ENCODE measurements around the gene SFT2D3.

SFT2D3 gene

DNA sequence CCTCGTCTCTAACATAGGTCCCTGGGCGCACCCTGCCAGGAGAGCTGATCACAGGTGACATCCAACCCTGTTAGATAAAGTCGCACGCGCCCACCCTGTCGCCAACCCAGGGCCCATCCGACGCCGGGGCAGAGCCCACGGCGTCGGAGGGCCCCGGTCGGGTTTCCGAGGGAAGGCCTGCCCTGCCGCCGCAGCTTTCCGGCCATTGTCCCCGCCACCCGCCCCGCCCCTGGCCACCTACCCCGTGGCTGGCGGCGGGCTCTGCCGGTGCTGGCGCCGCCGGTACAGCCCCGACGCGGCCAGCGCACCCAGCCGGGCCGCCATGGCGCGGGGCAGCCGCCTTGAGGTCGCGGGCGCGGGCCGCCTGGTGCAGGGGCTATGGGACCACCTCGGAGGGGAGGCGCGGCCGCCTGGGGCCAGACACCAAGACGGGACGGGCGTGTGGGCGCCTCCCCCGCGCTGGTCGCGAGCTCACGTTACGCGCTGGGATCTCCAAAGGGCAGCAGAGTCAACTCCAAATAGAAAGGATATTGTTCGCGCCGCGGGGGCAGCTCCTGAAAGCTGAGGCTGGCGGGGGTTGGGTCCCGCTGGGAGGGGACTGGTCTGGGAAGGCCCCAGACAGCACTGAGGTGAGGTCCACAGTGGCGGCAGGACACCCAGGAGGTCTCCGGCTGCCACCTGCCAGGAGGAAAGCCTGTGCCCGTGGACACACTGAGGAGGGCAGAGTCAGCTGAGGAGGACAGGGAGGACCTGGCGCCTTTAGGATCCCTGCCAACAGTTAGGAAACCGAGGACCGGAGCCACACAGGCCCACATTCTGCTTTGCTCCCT, 37.0 kb upstream of the SFT2D3 start:
- DNase-seq (ENCODE audit: low read depth in 2 of 2), result no peak

GRCh38 chr2:127664895-127665225, 36.4 kb upstream of the SFT2D3 start:
- no peak for DNase-seq (ENCODE audit: low read depth in 2 of 2)

DNA sequence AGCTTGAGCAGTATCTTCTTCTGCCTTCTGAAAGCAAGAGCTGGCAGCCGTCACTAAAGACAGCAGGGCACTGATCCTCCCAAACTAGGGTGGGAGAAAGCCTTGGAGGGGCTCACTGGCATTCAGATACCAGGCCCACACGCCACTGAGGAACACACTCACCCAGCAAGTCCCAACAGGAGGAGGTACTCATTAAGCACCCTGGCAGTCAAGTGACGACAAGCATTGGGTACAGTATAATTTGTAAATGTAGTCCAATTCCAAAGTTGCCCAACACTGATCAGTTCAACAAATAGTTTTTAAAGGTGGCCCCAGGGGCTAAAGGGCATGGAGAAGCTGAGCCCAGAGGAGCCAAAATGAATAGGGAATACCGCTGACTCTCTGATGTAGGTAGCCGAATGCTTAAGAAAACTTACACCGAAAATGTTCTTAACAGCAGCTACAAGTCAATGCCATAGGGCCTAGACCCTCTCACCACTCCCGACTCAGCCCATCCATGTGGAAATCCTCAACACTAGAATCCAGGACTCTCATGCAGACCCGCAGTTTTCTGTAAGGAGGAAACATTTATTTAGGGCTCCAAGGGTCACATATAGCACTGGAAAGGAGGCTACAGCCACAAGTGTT, 35.9 kb upstream of the SFT2D3 start:
- DNase-seq (ENCODE audit: low read depth in 2 of 2), result no peak

GRCh38 chr2:127669056-127669455, 32.2 kb upstream of the SFT2D3 start:
- no peak for DNase-seq (ENCODE audit: low read depth in 2 of 2)

DNA sequence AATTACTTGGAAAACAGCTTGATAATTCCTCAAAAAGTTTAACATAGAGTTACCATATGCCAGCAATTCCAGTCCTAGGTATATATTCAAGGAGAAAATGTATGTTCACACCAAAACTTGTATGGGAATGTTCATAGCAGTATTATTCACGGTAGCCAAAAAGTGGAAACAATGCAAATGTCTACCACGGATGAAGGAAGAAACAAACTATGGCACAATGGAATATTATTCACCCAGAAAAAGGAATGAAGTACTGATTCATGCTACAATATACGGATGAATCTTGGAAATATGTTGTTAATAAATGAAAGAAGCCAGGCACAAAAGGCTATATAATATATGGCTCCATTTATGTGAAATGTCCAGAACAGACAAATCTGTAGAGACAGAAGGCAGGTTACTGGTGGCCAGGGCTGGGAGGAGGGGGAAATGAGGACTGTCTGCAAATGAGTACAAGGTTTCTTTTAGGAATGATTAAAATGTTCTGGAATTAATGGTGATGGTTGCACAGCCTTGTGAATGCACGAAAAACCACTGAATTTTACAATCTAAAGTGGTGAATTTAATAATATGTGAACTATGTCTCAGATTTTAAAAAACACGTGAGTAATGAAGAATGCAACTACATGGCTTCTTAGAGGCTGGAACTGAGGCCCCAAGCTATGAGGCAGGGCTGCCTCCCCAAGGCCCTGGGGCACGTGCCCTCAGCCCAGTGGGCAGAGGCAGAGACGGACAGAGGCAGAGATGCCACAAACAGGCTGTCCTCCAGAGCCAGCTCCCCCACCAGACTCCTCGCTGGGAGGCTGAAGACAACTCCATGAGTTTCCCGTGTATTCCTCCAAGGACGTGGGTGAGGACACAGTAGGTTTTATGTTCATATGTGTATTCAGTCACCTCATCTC, 31.0 kb upstream of the SFT2D3 start:
- DNase-seq (ENCODE audit: low read depth in 2 of 2), result no peak

DNA sequence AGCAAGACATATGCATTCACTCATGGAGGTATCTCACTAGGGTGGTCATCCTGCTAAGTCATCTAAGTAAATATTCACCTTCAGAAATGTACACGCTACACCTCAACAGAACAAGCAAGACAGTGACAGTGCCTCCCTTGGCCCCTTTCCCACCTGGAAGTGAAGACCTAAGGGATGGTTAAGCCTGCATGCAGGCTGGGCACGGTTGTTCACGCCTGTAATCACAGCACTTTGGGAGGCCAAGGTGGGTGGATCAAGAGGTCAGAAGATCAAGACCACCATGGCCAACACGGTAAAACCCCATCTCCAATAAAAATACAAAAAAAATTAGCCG, 30.4 kb upstream of the SFT2D3 start:
- no peak for DNase-seq (ENCODE audit: low read depth in 2 of 2)

- DNase-seq (ENCODE audit: low read depth in 2 of 2), result no peak
These were observed 29.6 kb upstream of the SFT2D3 start for GRCh38 chr2:127671557-127672302.

DNA sequence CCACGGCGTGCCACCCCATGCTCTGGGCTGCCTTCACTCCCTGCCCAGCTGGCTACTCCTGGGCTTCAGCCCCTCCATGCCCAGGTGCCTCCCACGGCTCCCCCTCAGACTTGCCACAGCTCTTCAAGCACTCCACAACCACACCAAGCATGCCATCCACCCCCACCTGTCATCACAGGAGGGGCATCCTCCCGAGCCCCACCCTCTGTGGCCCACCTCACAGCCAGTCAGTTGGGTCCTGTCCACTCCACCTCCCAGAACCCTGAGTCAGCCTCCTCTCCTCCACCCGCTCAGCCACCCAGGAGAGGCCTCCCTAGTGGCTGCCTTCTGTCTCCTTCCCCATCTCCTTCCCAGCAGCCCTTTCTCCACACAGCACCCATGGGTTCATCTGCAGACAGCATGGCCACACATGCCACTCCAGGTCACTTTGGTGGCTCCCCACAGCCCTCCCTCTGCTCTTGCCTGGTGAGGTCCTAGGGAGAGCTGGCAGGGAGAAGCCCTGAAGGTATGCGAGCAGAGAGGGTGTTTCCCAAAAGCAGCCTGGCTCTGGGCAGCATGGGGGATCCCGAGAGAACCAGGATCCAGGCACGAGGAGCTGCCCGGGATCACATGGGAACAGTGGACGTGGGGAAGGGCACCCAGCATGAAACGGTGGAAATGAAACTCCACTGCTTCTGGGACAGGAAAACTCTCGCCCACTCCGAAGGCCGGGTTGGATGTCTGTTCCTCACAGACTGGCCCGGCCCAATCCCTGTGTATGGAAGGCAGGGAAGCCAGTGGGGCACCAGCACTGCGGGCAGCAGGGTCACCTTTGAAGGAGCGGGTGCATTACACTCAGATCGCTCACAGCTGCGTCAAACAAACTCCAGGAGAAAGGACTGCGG, 28.7 kb upstream of the SFT2D3 start:
- no peak for DNase-seq (ENCODE audit: low read depth in 2 of 2)

DNA sequence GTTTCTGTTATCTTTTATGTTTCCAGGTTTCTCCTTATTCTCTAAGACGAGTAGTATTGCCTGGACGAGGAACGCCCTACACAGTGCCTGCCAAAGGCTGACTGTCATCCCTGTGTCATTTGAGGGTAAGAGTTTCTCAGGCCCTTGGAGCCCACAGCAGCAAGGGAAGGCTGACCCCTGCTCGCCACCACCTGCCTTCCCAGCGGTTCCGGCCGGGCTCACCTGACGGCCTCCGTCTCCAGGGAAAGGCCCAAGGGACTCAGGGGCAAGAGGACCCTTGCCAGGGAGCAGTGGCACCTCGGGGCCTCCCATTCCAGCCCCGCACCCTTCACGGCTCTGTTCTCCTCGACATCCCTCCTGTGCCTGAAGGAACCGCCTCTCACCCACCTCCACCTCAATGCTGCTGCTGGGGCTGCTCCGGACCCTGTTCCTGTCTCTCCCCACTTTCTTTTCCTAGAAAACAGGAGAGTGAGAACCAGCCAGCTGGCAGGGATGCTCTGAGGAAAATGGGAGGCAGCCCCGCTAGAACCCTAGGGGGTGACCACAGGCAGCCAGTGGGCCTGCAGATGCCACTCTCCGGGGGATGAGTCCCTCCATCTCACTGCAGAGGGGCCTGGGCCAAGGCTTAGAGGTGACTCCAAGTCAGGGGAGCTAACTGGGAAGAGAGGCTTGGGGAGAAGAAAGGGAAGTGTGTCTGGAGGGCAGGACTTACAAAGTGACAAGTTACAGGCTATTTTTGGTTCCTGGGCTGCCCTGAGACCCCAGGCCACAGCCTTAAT, 27.8 kb upstream of the SFT2D3 start:
- DNase-seq (ENCODE audit: low read depth in 2 of 2), result no peak

- DNase-seq (ENCODE audit: low read depth in 2 of 2), result no peak
These were observed 26.8 kb upstream of the SFT2D3 start for GRCh38 chr2:127674241-127675209.

DNA sequence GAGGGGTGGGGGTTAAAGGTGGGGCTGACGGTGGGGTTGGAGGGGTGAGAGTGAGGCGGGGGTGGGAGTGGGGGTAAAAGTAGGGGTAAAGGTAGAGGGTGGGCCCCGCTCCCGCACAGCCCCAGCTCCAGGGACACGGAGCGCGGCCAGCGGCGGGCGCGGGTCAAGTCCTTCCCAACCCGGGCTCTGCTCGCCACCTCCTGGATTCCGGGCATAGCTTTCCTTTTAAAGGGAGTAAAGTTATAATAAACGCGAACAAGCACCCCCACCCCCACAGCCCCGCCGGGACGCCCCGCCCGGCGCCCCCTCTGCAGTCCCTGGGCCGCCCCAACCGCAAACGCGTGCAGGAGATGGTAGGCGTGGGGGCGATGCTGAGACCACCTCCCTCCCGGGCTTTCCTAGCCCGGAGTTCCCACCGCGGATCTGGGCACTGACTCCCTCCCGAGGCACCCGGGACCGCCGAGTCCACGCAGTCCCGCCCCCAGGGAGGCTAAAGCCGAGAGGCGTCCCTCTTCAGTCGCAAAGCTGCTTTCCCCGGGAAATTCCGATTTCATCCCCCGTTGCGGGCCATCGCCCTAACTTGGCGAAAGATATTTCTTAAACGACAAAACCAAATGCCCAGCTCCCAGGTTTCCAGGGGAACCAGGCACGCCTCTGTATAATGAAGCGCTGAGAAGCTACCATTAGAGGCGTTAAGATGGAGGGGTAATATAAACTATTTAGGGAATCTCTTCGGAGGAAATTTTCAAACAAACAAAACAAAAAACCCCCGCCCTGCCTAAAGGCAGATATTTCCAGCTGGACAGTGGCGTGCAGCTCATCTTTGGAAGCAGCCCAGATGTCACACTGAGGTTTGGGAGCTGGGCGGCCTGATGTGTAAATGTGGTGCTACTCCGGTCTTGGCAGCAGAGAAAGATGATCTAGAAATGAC, 25.7 kb upstream of the SFT2D3 start, which contains the start of gene LIMS2:
LIMS2 (minus strand) TSS at position 200 of the 931 bp plus-strand sequence. CDS start 506 bp downstream, outside the sequence.
- DNase-seq (ENCODE audit: low read depth in 2 of 2), result no peak

DNA sequence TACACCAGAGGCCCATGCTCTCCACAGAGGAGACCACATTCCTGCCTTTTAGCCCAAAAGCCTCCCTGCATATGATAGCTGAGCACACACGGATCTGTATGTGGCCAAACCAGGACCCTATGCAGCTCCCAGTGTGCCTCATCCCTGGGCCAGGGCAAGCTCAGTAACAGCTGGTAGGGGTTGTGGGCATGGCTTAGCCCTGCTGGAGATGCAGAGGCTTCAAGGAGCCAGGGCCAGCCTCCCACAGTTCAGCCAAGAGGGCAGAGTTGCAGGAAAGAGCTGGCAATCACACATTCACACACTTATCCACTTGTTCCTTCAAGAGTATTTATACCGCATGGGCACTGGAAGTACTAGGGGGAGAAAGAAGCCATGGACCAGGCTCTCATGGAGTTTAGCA, 24.4 kb upstream of the SFT2D3 start:
- no peak for DNase-seq (ENCODE audit: low read depth in 2 of 2)

GRCh38 chr2:127678531-127678930, 22.8 kb upstream of the SFT2D3 start:
- no peak for DNase-seq (ENCODE audit: low read depth in 2 of 2)

GRCh38 chr2:127678991-127679390, 22.3 kb upstream of the SFT2D3 start:
- no peak for DNase-seq (ENCODE audit: low read depth in 2 of 2)

DNA sequence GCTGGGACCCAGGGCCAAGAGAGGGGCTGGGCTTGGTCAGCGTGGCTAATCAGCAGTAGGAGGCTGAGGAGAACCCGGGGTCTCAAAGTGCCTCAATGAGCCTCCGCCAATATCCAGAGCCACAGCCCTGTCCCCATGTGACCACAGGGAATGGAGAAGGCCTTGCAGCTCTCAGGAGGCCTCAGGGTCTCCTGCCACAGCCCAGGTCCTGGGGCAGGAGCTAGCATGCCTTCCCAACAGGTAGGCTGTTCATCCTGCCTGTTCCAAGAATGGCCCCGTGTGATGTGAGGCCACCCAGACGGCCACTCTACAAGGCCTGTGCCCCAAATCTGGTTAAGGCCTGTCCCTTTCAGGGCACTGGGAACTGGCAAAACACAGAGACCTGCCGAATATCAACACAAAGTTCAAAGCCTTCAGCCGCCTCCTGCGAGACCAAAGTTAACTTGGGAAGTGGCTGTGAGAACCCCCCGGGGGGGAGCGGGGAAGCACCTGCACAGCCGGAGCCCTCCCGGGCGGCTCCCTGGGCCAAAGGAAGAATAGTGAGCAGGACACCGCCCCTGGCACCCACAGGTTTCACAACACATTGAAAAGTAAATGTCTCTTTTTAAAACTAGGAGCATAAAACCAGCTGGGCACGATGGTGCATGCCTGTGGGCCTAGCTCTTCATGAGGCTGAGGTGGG, 21.5 kb upstream of the SFT2D3 start:
- no peak for DNase-seq (ENCODE audit: low read depth in 2 of 2)

DNA sequence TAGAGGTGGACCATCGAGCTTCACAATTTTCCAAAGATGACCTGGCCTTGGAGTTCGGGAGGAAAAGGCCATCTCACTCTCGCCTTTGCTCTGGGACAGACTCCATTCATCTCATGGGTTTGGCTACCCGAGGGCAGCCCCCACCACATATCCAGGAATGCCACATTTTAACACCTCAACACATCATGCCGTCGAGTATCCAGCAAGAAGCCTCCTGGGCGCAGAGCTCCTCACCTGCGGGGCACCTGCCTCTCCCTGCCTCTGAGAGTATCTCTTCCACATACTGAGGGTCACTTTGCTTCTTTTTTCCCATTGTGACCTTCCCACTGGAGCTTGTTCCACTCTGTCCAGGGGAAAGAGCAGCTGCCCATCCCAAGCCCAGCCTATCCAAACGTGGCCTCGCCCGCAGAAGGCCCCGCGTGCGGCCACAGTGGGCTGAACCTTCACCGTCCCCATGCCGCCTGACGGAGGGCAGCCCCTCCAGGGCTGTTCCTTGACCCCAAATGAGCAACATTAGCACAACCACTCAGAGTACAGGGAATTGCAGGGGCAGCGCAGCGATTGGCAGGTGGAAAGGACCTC, 20.5 kb upstream of the SFT2D3 start:
- DNase-seq (ENCODE audit: low read depth in 2 of 2), result no peak
